NCI-H146 (cell line): Measurements from ENCODE around the gene HECW1.

ENCODE experiments used
- DNase-seq: peaks from one replicate; lab custom pipeline; 2025; lab: John Stamatoyannopoulos, UW

The HECW1 gene

DNA sequence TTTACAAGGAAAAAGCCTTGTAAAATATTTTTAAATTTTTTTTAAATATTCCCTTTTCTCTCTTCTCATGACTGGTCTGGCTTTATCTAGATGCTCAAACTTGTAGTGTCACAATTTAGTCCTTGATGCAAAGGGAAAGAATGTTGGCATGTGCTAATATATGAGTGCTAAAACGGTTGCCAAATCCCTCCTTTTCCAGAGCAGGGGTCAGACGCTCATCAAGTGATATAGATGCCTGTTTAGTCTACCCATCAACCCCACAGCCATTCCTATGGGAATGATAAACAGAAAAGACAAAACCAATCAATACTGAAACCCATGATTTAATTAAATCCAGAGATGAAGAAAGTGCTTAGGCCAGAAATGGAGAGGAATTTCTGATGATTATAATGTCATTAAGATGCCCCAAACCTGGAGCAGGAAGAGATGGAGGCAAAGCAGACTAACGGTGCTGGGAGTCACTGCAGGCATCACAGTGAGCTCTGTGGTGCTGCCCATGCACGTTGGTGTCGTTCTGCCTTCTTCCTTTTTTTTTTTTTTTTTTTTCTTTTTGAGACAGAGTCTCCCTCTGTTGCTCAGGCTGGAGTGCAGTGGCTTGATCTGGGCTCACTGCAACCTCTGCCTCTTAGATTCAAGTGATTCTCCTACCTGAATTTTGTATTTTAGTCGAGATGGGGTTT, 260.4 kb downstream of the HECW1 start:
- DNase-seq: no peak

DNA sequence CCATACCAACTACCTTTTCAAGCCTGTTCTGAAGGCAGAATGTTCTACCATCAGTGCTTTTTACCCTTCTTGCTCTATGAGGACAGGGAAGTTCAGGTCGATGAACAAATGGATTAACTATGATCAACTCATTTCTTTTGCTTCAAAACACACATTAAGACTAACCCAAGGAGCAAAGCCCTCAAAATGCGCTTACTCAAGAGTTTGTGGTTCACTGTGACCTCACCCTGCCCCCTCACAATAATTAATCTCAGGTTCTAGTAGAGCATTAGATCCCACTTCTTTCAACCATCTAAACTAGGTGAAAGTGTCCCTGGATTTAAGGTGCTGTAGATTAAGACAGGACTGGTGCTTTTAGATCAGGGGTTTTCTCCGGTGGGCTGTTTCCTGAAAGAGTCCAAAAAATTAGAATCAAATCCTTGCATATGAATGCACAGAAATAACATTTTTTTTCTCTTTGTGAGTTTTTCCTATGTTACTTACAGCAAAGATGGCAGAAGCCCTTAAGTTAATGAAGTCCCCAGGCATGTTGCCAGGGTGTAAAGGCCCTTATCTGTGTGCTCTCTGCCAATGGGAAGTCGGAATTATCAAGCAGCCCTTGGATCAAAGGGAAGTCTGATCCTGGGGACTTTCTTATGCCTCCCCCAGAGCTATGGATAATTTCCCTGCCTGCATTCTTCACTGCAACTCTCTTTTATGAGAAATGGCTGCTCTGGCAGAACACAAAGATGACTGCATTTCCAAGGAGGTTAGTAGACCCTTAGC, 264.9 kb downstream of the HECW1 start:
- DNase-seq: no peak

DNA sequence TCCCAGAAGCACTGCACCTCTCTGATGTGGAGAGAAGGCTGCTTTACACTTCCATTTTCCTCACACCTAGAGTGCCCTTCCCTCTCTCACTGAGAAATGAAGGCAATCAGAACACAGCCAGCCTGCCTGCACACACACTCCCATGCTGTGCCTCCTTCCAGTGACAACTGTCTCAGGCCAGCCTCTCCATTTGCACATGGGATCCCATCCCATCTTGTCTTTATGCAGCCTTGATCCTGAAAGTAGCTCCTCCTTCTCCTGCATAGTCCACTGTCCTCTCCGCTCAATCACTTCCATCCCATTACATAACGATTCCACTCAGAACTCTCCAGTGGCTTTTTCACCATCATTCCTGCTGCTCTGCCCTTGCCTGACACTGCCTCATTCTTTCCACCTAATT, 266.8 kb downstream of the HECW1 start:
- no peak for DNase-seq

DNA sequence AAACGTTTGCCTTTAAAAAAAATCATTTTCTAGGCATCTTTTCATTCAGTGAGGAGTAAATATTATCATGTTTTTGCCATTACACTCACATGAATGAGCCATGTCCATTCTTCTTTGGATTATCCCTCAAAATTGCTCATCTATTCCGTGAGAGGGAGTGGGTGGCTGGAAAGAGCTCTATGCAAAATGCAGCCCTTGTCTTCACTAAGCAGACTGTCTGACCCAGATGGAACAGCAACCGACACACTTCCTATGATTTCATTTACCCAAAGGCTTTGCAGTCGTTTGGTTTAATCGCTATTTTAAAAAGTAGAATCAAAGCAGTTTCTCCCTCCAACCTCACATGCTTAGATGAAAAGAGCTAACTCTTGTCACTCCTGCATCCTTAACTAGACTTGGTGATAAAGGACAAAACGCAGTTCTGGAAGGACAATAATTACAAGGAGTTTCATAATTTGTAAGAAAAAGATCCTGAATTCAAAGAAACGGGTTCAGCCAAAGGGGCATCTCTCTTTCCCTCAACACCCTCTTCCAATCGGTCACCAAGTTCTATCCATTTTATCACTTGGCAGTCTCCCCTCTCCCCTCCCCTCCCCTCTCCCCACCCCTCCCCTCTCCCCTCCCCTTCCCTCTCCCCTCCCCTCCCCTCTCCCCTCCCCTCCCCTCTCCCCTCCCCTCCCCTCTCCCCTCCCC, 272.3 kb downstream of the HECW1 start:
- no peak for DNase-seq

DNA sequence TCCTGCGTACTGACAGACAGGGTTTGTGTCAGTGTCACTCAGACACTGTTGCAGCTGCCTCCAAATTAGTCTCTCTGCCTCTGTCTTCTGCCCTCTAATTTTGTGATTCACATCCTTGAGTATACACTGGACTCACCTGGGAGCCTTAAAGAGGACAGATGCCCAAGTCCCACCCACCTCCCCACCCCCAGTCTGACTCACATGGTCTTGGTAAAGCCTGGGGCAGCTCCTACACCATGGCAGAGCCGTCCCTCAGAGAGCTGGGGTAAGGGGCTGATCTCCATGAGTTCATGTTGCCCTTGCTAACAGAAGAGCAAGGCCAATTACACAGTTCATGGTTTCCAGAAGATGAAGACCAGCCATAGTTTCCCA, 272.8 kb downstream of the HECW1 start:
- no peak for DNase-seq

DNA sequence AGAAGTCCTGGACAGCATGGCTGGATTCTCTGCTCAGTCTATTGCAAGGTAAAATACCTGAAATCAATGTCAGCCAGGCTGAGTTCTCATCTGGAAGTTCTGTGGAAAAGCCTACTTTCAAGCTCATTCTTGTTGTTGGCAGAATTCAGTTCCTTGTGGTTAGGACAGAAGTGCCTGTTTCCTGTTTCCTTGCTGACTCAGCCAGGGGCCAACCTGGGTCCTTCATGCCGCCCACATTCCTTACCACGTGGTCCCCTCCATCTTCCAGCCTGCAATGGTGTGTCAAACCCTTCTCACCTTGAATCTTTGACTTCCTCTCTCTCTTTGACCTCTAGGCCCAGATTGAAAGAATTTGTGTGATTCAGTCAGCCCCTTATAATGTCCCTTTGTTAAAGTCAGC, 273.4 kb downstream of the HECW1 start:
- no peak for DNase-seq

DNA sequence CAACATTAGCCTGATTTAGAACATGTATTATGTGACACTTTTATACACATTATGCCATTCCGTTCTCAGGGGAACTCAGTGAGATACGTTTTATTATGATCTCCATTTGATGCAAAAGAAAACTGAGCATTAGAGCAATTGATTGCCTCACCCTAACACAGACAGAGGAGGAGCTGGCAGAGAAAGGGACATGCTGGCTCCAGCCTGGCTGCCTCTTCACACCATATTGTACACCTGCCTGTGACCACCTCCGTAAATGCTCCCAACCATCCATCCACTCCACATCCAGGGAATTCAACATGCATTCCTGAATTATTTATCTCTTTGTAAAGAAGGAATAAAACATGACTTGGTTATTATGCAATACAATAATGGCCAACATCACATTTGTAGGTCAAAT, 275.5 kb downstream of the HECW1 start:
- DNase-seq: no peak

DNA sequence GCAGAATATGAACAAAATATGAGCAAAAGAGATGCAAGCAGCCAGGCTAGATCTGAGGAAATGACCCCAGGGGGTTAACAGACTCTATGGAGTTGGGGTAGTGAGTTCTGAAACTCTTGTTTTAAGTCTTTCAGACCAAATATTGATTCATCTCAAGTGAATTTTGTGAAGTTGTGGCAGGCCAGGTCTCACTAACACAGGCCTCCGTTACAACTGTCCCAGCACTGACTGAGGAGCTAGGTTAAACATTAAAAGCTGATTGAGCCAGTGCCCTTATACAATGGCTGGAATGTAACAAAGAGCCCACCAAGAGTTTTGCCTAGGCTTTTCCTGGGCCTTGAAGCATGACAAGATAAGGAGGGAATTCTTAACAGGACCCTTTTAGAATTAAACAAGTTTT, 278.1 kb downstream of the HECW1 start:
- no peak for DNase-seq

DNA sequence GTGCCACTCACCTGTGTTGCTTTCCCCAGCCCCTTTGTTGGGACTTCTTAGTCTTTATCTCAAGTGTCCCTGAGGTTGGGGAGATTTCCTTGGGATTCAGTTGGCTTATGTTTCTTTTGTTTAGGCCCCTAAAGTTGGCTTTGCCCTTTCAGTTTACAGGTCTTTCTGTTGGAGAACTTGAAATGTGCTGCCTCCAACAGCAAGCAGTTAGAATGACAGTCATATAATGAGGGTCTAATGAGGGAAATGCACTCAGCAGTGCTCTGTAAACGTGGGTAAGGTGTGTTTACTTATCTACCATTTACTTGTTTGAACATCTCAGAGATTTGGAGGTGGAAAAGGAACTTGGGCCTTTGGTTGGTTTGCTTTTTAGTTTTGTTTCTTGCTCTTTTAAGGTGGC, 279.1 kb downstream of the HECW1 start:
- no peak for DNase-seq

DNA sequence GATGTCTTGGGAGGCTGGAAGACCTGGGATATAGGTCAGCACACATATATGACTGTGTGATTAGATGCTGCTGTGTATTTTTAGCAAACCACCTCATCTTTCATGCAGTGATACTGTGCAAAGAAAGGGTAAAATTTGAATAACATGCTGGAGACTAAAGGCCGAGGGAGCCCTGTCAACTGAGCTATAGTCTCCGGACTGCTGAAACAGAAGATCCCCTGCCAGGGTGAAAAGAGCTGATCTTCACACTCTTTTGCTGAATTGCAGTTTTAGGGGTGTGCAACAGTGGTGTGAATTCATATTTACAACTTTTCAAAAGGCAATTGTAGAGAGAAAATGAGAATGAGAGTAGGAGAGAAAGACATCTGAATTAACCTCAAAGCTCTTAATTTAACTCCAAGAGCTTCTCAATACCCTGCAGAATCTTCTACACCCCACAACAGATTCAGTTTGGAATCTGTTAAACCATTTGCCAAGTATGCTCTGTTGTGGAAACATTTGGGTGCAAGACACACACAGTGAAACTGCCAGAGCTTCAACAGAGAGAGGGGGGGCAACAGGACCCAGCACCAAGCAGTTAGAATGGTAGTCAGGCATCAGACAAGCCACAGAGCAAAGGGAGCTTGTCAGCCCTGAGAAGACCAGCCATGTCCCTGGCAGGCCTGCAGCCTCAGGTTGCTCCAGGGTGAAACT, 280.3 kb downstream of the HECW1 start:
- DNase-seq: no peak

DNA sequence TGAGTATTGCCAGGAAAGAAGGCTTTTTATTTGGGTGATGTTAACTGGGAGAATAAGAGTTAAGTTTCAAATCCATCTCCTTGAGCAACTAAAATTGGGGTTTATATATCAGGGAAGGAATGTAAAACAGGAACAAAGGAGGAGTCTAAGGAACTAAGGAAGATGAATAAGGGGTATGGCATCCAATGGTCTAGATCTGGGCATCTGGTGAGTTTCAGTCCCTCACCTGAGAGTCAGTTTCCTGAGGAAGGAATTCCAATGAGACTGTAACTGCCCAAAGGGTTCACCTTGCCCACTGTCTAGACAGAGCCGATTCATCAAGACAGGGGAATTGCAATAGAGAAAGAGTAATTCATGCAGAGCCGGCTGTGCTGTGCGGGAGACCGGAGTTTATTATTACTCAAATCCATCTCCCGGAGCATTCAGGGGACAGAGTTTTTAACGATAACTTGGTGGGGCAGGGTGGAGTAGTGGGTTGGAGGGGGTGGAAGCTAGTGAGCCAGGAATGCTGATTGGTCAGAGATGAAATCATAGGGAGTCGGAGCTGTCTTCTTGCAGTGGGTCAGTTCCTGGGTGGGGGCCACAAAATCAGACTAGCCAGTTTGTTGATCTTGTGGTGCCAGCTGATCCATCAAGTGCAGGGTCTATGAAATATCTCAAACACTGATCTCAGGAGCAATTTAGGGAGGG, 282.1 kb downstream of the HECW1 start:
- DNase-seq: no peak

DNA sequence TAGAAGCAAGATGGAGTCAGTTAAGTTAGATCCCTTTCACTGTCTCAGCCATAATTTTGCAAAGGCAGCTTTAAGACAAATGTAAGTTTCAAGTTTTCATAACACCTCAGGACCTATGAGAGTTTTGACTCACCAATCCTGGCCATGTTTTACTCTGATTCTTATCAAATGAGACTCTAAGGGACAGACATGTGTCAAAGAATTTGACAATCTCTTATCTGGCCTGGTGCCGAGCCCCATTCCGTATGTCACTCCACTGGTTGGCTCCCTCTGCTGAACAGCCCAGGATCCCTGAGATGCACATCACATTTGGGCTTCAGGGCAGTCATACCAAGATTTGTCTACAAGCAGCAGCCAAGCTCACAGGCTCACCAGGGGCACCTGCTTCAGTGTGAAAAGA, 282.9 kb downstream of the HECW1 start:
- no peak for DNase-seq

DNA sequence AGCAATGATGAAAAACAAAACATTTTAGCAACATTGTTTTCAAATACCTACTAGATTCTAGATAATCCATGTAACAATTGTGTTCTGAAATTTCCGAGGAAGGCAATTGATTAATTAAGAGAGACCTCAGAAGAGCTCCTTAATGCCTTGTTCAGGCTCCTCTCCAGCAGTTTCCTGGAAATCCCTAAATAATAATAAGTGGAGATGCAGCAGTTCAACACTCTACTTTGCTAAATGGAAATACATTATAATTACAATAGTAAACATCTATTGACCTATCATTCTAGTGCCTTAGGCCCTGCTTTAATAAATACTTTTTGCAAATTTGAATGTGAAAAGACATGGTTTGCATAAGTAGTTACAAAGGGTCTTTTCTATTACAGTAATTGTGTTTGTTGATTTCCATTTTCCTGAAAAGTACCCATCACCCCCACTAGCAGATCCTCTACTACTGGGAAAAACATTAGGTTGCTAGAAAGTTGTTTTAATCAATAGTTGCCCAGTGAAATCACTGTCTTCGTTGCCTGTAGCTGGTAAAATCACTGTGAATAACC, 283.8 kb downstream of the HECW1 start:
- no peak for DNase-seq

DNA sequence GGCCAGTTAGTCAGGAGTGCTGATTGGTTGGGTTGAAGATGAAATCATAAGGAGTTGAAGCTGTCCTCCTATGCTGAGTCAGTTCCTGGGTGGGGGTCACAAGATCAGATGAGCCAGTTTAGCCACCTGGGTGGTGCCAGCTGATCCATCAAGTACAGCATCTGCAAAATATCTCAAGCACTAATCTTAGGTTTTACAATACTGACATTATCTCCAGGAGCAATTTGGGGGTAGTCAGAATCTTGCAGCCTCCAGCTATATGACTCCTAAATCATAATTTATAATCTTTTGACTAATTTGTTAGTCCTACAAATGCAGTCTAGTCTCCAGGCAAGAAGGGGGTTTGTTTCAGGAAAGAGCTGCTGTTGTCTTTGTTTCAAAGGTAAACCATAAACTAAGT, 286.4 kb downstream of the HECW1 start:
- no peak for DNase-seq

DNA sequence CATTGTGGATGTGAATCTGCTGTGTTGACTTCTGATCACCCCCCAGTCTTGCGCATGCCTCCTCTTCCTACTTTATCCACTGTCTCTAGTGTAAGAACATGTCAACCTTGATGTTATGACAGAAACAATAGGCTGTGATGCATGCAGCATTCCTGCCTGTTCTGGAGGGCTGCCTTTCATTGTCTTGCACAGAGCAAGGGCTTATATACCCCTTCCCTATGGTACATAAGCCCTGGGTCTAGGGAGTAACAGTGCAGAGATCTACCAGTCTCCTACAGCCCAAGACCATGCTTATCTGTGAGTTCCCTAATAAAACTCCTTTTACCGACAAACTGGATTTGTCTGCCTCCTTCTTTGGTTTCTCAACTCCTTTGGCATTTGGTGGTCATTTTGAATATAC, 293.5 kb downstream of the HECW1 start:
- no peak for DNase-seq

DNA sequence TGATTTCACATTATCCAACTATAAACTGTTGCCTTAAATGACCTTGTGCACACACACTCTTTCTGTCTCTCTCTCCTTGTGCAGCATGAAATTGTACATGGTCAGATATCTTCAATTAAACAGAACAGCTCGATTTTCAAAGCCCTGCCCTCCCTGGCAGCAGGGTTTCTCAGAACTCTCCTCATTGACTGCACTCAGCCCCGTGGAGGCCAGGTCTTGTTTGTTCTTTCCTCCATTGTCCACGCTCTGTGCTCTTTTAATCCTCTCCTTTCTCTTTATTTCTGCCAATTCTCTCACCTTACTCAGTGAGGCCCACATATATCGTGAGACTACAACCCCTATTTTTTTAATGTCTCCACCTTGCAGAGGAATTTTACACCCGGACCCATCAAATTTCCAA, 294.5 kb downstream of the HECW1 start:
- no peak for DNase-seq

DNA sequence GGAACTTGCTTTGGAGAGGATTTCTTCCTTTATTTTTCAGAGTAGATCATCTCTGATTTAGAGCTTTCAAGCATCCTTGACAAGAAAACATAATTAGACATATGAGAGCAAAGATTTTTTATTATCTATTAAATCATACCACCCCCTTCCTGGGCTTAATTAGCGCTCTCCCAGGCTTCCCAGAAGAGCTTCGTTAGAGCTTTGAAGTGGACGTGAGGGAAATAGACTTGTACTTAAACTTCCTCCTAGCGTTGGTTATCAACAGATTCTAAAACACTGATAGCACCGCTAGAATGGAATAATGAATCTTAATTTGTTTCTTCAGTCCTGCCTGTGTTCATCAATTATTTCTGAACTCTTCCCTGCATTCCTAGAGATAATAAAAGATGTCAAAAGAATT, 296.5 kb downstream of the HECW1 start:
- DNase-seq: no peak

DNA sequence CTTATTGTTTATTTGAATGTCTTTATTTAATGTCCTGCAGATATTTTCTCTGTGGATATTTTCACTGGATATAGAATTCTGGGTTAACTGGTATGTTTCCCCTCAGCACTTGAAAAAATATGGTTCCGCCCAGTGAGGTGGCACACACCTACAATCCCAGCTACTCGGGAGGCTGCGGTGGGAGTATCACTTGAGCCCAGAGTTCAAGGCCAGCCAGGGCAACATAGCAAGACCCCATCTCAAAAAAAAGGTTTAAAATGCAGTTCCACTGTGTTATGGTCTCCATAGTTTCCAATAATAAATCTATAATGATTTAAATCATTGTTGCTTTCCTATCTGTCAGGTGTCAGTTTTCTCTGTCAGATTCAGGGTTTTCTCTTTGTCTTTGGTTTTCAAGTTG, 305.0 kb downstream of the HECW1 start:
- no peak for DNase-seq

DNA sequence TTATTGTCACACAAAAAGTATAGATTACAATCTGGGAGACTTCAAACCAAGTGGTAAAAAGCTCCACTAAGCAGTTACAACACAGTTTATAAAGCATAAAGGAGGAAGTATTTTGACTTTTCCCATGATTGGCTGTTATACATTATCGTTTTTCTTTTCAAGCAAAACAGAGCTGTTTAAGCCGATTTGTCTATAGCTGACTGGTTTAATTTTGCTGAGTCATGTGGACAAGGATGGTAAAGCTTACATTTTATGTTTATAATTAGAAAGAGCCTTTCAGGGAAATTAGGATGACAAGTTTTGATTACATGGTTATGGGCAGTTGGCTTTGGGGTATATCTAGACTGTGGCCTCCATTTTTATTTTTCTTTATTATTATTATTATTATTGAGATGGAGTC, 318.0 kb downstream of the HECW1 start:
- no peak for DNase-seq

DNA sequence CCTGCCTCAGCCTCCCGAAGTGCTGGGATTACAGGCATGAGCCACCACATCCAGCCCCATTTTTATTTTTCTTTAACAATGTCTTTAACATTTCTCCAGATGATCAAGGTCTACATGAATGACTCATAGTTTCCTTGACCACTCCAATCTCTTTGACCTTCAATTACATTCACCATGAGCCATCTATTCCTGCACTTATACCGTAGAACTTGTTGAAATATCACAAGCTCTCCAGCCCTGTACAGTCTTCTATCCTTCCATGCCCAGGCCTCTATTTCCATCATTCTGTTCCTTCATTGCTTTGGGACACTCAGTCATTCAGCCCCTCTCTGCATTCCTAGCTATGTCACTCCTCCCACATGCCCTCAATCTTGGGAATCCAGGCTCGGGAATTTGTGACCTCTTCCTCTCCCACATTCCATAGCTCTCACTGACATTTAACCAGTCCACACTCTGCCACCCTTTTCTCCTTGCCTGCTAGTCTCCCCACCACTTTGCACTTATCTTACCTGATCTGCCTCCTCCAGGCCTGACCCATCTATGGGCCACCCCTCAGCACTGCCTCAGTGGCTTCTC, 318.7 kb downstream of the HECW1 start:
- DNase-seq: no peak

DNA sequence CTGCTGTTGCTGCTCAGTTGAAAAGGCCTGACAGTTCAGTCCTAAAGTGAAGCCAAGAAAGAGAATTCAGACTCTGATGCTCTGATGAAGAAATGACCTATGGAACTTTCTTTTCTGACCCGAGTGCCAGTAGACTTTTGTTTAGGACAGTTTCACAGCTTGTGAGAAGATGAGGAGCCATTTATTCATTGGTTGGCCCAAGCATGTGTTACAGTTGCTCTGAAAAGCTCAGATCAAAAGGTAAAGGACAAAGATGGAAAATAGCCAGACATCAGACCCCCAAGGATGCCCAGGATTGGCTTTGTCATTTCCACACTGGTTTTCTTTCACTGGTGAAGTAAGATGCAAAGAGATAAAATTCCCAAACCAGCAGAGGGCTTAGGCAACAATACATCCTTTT, 321.2 kb downstream of the HECW1 start:
- DNase-seq: no peak

DNA sequence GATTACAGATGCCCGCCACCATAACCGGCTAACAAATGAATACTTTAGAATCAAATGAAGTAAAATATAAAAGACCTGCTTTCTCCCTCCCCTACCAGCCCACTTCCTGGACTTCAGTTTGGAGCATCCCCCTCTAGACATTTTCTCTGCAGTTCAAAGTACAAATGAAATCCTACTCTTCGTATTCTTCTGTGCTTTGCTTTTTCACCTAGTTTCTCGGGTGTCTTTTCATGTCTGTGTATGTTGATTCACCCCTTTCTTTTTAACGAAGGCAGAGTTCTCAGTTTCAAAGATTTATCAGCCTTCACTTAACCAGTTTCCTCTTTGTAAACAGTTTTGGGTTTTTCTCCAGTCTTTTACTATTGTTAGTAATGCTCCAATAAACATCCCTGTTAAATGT, 324.6 kb downstream of the HECW1 start:
- no peak for DNase-seq
